HepG2 (cell line): ENCODE data around the gene FYB2. TPM values are rescaled to one million over a fixed set of nuclear protein-coding genes. Genes with fewer than 3 reads are reported as not detected.

Experiments used
- ASH2L ChIP-seq: fragments of 300-600, 200-600 bp; sonication (generic); IDR thresholded peaks from 2 replicates; pipeline ENCODE4 v1.7.0; 2017; ENCODE audit warnings: low read depth, mild to moderate bottlenecking, moderate library complexity, mixed read lengths, low read length; ENCODE audit not compliant: insufficient read length
- ATM ChIP-seq: fragments of 450-650 bp; IDR thresholded peaks from 2 replicates; pipeline ENCODE4 v1.7.1; 2017; ENCODE audit warnings: mild to moderate bottlenecking, borderline replicate concordance
- CHCHD3 ChIP-seq: sonication (generic); formaldehyde crosslinking; IDR thresholded peaks from 2 replicates; pipeline ENCODE4 v1.8.0; 2022; ENCODE audit warnings: mild to moderate bottlenecking, missing genetic modification reagents, moderate library complexity
- ELK4 ChIP-seq: sonication (generic); formaldehyde crosslinking; IDR thresholded peaks from 2 replicates; pipeline ENCODE4 v1.9.0; 2021; ENCODE audit warnings: missing genetic modification reagents, borderline replicate concordance
- EZH2 ChIP-seq: conservative IDR thresholded peaks from 2 replicates; pipeline ENCODE4 v1.6.1; 2012; ENCODE audit warnings: mild to moderate bottlenecking, low read depth, low read length, moderate library complexity
- GTF2F1 ChIP-seq: fragments of 150-350 bp; IDR thresholded peaks from 2 replicates; pipeline ENCODE4 v1.6.1; 2014; ENCODE audit warnings: low read length
- MTA1 ChIP-seq: sonication (generic); formaldehyde crosslinking; IDR thresholded peaks from 2 replicates; pipeline ENCODE4 v1.4.0; 2020; ENCODE audit warnings: missing genetic modification reagents, mild to moderate bottlenecking, borderline replicate concordance
- MXD4 ChIP-seq: IDR thresholded peaks from 2 replicates; pipeline ENCODE4 v1.6.1; 2016; ENCODE audit warnings: mild to moderate bottlenecking, missing biosample characterization, missing genetic modification reagents
- MZF1 ChIP-seq: sonication (generic); formaldehyde crosslinking; IDR thresholded peaks from 2 replicates; pipeline ENCODE4 v1.8.1; 2023; ENCODE audit warnings: mild to moderate bottlenecking, missing genetic modification reagents, borderline replicate concordance
- NKX3-1 ChIP-seq: sonication (generic); formaldehyde crosslinking; IDR thresholded peaks from 2 replicates; pipeline ENCODE4 v1.5.0; 2020; ENCODE audit warnings: missing genetic modification reagents
- NR1H2 ChIP-seq: sonication (generic); formaldehyde crosslinking; IDR thresholded peaks from 2 replicates; pipeline ENCODE4 v1.8.1; 2022; ENCODE audit warnings: low read depth, missing genetic modification reagents, borderline replicate concordance
- PCBP1 ChIP-seq: fragments of 200-400 bp; formaldehyde crosslinking; IDR thresholded peaks from 2 replicates; pipeline ENCODE4 v1.6.1; 2017; ENCODE audit warnings: mild to moderate bottlenecking, low read depth, low read length, borderline replicate concordance
- RFX1 ChIP-seq: fragments of 450-650 bp; IDR thresholded peaks from 2 replicates; pipeline ENCODE4 v1.6.1; 2017
- SAP130 ChIP-seq: IDR thresholded peaks from 2 replicates; pipeline ENCODE4 v1.6.1; 2016; ENCODE audit warnings: low read depth
- TCF7L2 ChIP-seq: IDR thresholded peaks from 2 replicates; pipeline ENCODE4 v1.6.1; 2011; ENCODE audit warnings: mild to moderate bottlenecking, low read depth, low read length, moderate library complexity
- TFDP2 ChIP-seq: sonication (generic); formaldehyde crosslinking; IDR thresholded peaks from 2 replicates; pipeline ENCODE4 v1.4.0; 2020; ENCODE audit warnings: missing genetic modification reagents
- ZNF329 ChIP-seq: sonication (generic); formaldehyde crosslinking; IDR thresholded peaks from 2 replicates; pipeline ENCODE4 v1.9.0; 2021; ENCODE audit warnings: low read depth, mild to moderate bottlenecking, missing genetic modification reagents
- ZNF691 ChIP-seq: sonication (generic); formaldehyde crosslinking; IDR thresholded peaks from 2 replicates; pipeline ENCODE4 v1.4.0; 2020; ENCODE audit warnings: missing genetic modification reagents, low read depth, mild to moderate bottlenecking, borderline replicate concordance
- ZNF703 ChIP-seq: sonication (generic); formaldehyde crosslinking; IDR thresholded peaks from 2 replicates; pipeline ENCODE4 v1.5.1; 2020; ENCODE audit warnings: missing genetic modification reagents, mild to moderate bottlenecking, moderate library complexity, borderline replicate concordance
- ZNF891 ChIP-seq: sonication (generic); formaldehyde crosslinking; IDR thresholded peaks from 2 replicates; pipeline ENCODE4 v1.5.0; 2020; ENCODE audit warnings: mild to moderate bottlenecking, missing genetic modification reagents
- polyA plus RNA-seq, 8 experiments: library from polyadenylated mRNA; depleted of rRNA in 3 of 8; stranded (reverse) in 7 of 8; unstranded in 1 of 8; fragments of >200 nt; fragmentation: Illumina TruSeq in 4 of 8; extraction: Trizol in 4 of 8; gene quantifications; 2 replicates each; pipeline versions ENCODE4 v1.2.1 to v1.2.3, GENCODE V29; 2011 to 2016; ENCODE audit warnings: low read depth in 4 of 8, missing spikeins in 1 of 8, mixed read lengths in 1 of 8; ENCODE audit not compliant: insufficient read depth in 1 of 8
- total RNA-seq, 5 experiments: library from RNA; depleted of rRNA; stranded (reverse); fragments of >200 nt; fragmentation: Illumina TruSeq; extraction: Trizol; gene quantifications; 2 replicates each; pipeline ENCODE4 v1.2.3, GENCODE V29; 2016; ENCODE audit warnings: low read depth in 1 of 5
- TF ChIP-seq, protein P1 (sequence below): sonication (generic); formaldehyde crosslinking; IDR thresholded peaks from 2 replicates; pipeline ENCODE4 v1.4.0; 2020; ENCODE audit warnings: missing genetic modification reagents
- TF ChIP-seq, protein P2 (sequence below): IDR thresholded peaks from 2 replicates; pipeline ENCODE4 v1.6.1; 2016; ENCODE audit warnings: control low read depth
- TF ChIP-seq, protein P3 (sequence below): sonication (generic); formaldehyde crosslinking; IDR thresholded peaks from 2 replicates; pipeline ENCODE4 v1.8.1; 2023; ENCODE audit warnings: missing genetic modification reagents, mild to moderate bottlenecking, borderline replicate concordance
- TF ChIP-seq, protein P4 (sequence below): sonication (generic); formaldehyde crosslinking; IDR thresholded peaks from 2 replicates; pipeline ENCODE4 v1.4.0; 2020; ENCODE audit warnings: missing genetic modification reagents

The FYB2 gene
- total and polyA plus RNA-seq, 2 of the 13 experiments (the other 11 are each of a cell fraction or from before 2014, with no cell fraction given) = 1.2 to 2.7 TPM

DNA sequence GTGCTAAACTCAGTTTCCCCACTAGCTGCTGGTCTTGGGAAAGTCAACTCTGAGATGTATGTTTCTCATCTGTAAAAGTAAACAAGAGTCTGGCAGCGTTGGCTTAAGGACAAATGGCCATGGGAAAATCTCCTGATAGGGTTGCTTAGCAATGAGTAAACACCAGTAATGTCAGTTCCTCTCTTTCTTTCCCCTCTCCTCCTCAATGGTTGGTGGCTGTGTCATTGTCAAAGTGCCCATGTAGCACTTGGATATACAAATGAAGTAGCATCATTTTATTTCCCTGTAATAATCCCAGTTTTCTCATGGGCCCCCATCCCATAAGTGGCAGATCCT lies 2.2 kb upstream of the FYB2 start (continued):
- TF ChIP-seq, protein P1, sequence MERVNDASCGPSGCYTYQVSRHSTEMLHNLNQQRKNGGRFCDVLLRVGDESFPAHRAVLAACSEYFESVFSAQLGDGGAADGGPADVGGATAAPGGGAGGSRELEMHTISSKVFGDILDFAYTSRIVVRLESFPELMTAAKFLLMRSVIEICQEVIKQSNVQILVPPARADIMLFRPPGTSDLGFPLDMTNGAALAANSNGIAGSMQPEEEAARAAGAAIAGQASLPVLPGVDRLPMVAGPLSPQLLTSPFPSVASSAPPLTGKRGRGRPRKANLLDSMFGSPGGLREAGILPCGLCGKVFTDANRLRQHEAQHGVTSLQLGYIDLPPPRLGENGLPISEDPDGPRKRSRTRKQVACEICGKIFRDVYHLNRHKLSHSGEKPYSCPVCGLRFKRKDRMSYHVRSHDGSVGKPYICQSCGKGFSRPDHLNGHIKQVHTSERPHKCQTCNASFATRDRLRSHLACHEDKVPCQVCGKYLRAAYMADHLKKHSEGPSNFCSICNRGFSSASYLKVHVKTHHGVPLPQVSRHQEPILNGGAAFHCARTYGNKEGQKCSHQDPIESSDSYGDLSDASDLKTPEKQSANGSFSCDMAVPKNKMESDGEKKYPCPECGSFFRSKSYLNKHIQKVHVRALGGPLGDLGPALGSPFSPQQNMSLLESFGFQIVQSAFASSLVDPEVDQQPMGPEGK = no peak
- TF ChIP-seq ZNF691 (CRISPR knock-in tag) (no peak), ELK4 (no peak), MZF1 (CRISPR knock-in tag) (no peak), ZNF891 (CRISPR knock-in tag) (no peak), ZNF703 (no peak), MTA1 (CRISPR knock-in tag) (0 out of 2 replicates have a peak, but pooled peaks have one; percentile 5), SAP130 (CRISPR knock-in tag) (peak; percentile 51; the same call in 1 of the 2 replicates), CHCHD3 (no peak), GTF2F1 (no peak), ZNF329 (no peak), TCF7L2 (no peak), ATM (no peak), EZH2 (no peak), MXD4 (CRISPR knock-in tag) (no peak), RFX1 (peak; percentile 23; the same call in 1 of the 2 replicates), ASH2L (peak; percentile 10), NKX3-1 (0 out of 2 replicates have a peak, but pooled peaks have one; percentile 29), TFDP2 (CRISPR knock-in tag) (no peak), NR1H2 (no peak), PCBP1 (no peak)
- TF ChIP-seq, protein P2, sequence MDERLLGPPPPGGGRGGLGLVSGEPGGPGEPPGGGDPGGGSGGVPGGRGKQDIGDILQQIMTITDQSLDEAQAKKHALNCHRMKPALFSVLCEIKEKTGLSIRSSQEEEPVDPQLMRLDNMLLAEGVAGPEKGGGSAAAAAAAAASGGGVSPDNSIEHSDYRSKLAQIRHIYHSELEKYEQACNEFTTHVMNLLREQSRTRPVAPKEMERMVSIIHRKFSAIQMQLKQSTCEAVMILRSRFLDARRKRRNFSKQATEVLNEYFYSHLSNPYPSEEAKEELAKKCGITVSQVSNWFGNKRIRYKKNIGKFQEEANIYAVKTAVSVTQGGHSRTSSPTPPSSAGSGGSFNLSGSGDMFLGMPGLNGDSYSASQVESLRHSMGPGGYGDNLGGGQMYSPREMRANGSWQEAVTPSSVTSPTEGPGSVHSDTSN (CRISPR knock-in tag) = 0 out of 2 replicates have a peak, but pooled peaks have one; percentile 1
- TF ChIP-seq, protein P3, sequence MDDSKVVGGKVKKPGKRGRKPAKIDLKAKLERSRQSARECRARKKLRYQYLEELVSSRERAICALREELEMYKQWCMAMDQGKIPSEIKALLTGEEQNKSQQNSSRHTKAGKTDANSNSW (CRISPR knock-in tag) = no peak
- TF ChIP-seq, protein P4, sequence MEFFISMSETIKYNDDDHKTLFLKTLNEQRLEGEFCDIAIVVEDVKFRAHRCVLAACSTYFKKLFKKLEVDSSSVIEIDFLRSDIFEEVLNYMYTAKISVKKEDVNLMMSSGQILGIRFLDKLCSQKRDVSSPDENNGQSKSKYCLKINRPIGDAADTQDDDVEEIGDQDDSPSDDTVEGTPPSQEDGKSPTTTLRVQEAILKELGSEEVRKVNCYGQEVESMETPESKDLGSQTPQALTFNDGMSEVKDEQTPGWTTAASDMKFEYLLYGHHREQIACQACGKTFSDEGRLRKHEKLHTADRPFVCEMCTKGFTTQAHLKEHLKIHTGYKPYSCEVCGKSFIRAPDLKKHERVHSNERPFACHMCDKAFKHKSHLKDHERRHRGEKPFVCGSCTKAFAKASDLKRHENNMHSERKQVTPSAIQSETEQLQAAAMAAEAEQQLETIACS (CRISPR knock-in tag) = no peak
